ENCODE measurements around the gene SLC35F6. TPM values are rescaled to one million over a fixed set of nuclear protein-coding genes. Genes with fewer than 3 reads are reported as not detected.
"Not testable (repeated sequence)": the region's sequence is repeated elsewhere in the genome, so short reads cannot be mapped to it uniquely, and the experiment has no call there.

Gene SLC35F6
- total RNA-seq, 1 experiment from 2014 or later, result 10.3 TPM

GRCh38 chr2:26811791-26812694, 48.0 kb downstream of the SLC35F6 start (continued):
- no peak for TF ChIP-seq HMGXB4 (CRISPR knock-in tag; IDR thresholded peaks at IDR 0.05)
- 0 out of 2 replicates have a peak, but pooled peaks have one; percentile 32 for TF ChIP-seq PREB (CRISPR knock-in tag; IDR thresholded peaks at IDR 0.05; ENCODE audit: borderline replicate concordance)
- TF ChIP-seq MAX (CRISPR knock-in tag; IDR thresholded peaks at IDR 0.05), result no peak
- no peak for TF ChIP-seq TEAD1 (CRISPR knock-in tag; IDR thresholded peaks at IDR 0.05)
- TF ChIP-seq CBFB (CRISPR knock-in tag; IDR thresholded peaks at IDR 0.05; ENCODE audit: low read depth), result no peak

- Mint-ChIP-seq H3K9me3 (peaks cover 6% of the 10 kb centered on the region), H3K27ac (no peak overlapping the region), H3K4me1 (0 out of 2 replicates have a peak, but pooled peaks cover 2% of the 10 kb centered on the region), H3K36me3 (peaks cover 4% of the 10 kb centered on the region; the same call in 1 of the 2 replicates), H3K27me3 (ENCODE audit: low read depth) (peaks cover 2% of the 10 kb centered on the region; the same call in 1 of the 2 replicates), H3K4me3 (no peak overlapping the region)
- POLR2A ChIA-PET, result no interaction called here
- ATAC-seq, result no peak
- TF ChIP-seq IRF1 (CRISPR knock-in tag; IDR thresholded peaks at IDR 0.05), result no peak
- no peak for TF ChIP-seq ZSCAN18 (CRISPR knock-in tag; IDR thresholded peaks at IDR 0.05)
- TF ChIP-seq NFATC4 (CRISPR knock-in tag; IDR thresholded peaks at IDR 0.05), result no peak
- CTCF ChIA-PET, result no interaction called here
- no peak for DNase-seq (ENCODE audit: low spot score)
Observed at GRCh38 chr2:26812731-26813130, 48.6 kb downstream of the SLC35F6 start.

GRCh38 chr2:26814072-26814765, 50.1 kb downstream of the SLC35F6 start:
- ATAC-seq; DNase-seq (ENCODE audit: low spot score); H3K36me3 Mint-ChIP-seq; H3K9me3 Mint-ChIP-seq; H3K27ac Mint-ChIP-seq; POLR2A ChIA-PET; H3K4me1 Mint-ChIP-seq; H3K4me3 Mint-ChIP-seq; H3K27me3 Mint-ChIP-seq (ENCODE audit: low read depth): not testable (repeated sequence)
- CTCF ChIA-PET, result interaction anchor here (0.6 kb wide), 1 partner anchor 202 kb away, joined by 6 read pairs; no protein-coding TSS in a partner anchor

- no peak overlapping the region for H3K27ac Mint-ChIP-seq
- 0 out of 2 replicates have a peak, but pooled peaks cover 2% of the 10 kb centered on the region for H3K4me1 Mint-ChIP-seq
- peaks cover 4% of the 10 kb centered on the region; the same call in 1 of the 2 replicates for H3K36me3 Mint-ChIP-seq
- ATAC-seq (peak; percentile 97), DNase-seq (ENCODE audit: low spot score) (peak; percentile 55)
- H3K4me3 Mint-ChIP-seq, result no peak overlapping the region
- peaks cover 6% of the 10 kb centered on the region for H3K9me3 Mint-ChIP-seq
- CTCF ChIA-PET, result interaction anchor here (0.7 to 3.4 kb wide), 4 partner anchors 27 to 1127 kb away, joined by 4 to 18 read pairs (median 4); no protein-coding TSS in a partner anchor
- peaks cover 2% of the 10 kb centered on the region; the same call in 1 of the 2 replicates for H3K27me3 Mint-ChIP-seq (ENCODE audit: low read depth)
- POLR2A ChIA-PET, result interaction anchor here (0.7 kb wide), 1 partner anchor 503 kb away, joined by 4 read pairs; no protein-coding TSS in a partner anchor
- TF ChIP-seq USF1 (CRISPR knock-in tag; IDR thresholded peaks at IDR 0.05), result no peak
- TF ChIP-seq NR2C2 (CRISPR knock-in tag; IDR thresholded peaks at IDR 0.05), result no peak
- TF ChIP-seq NFE2L1 (CRISPR knock-in tag; IDR thresholded peaks at IDR 0.05), result no peak
- TF ChIP-seq PRRX2 (CRISPR knock-in tag; IDR thresholded peaks at IDR 0.05), result no peak
- TF ChIP-seq TEAD1 (CRISPR knock-in tag; IDR thresholded peaks at IDR 0.05), result no peak
- TF ChIP-seq IRF1 (CRISPR knock-in tag; IDR thresholded peaks at IDR 0.05), result no peak
- no peak for TF ChIP-seq TP53 (CRISPR knock-in tag; IDR thresholded peaks at IDR 0.05)
- no peak for TF ChIP-seq JUN (CRISPR knock-in tag; IDR thresholded peaks at IDR 0.05)
- TF ChIP-seq ZNF317 (CRISPR knock-in tag; IDR thresholded peaks at IDR 0.05; ENCODE audit: borderline replicate concordance, low read depth), result no peak
- no peak for TF ChIP-seq NFATC4 (CRISPR knock-in tag; IDR thresholded peaks at IDR 0.05)
- TF ChIP-seq ZNF232 (CRISPR knock-in tag; IDR thresholded peaks at IDR 0.05), result no peak
- no peak for TF ChIP-seq USF2 (CRISPR knock-in tag; IDR thresholded peaks at IDR 0.05)
Observed at GRCh38 chr2:26816893-26817292, 52.8 kb downstream of the SLC35F6 start.
